IMR-90 (cell line): ENCODE results near the gene DAD1. TPM values are rescaled to one million over a fixed set of nuclear protein-coding genes. Genes with fewer than 3 reads are reported as not detected.

Experiments used
- ATAC-seq: fragments of 200-7000 bp; cut with Tn5 transposase; 2 replicates; pipeline ENCODE4 v1.9.1; 2020; ENCODE audit warnings: low read depth, mild to moderate bottlenecking, moderate library complexity
- BruUV-seq: library from RNA; stranded (reverse); fragments of 400-500 nt; replicated peaks from 2 replicates; lab custom pipeline; 2021; lab: Mats Ljungman, UMichigan
- CTCF ChIA-PET: fragments of 300-600 bp; formaldehyde crosslinking; extraction: SDS; loops from one replicate; lab custom pipeline; 2021; ENCODE audit warnings: antibody characterized with exemption; lab: Yijun Ruan, JAX
- POLR2A ChIA-PET: fragments of 300-600 bp; sonication (Branson Sonifier 250); formaldehyde crosslinking; loops from one replicate; lab custom pipeline; 2022; ENCODE audit warnings: antibody characterized with exemption; ENCODE audit not compliant: unreplicated experiment; lab: Charles Lee
- DNase-seq: peaks from one replicate; pipeline ENCODE4 v3.0.0; 2013
- H2AFZ ChIP-seq: replicated peaks from 2 replicates; pipeline ENCODE3; 2013; ENCODE audit warnings: low read length, mild to moderate bottlenecking; ENCODE audit not compliant: poor library complexity
- H2AK5ac ChIP-seq: 2 replicates; pipeline ENCODE4 v1.6.1; 2013; ENCODE audit warnings: low read depth, low read length, inconsistent platforms
- H2AK9ac ChIP-seq: replicated peaks from 2 replicates; pipeline ENCODE3; 2013; ENCODE audit warnings: mild to moderate bottlenecking, low read depth, low read length, moderate library complexity; ENCODE audit not compliant: poor library complexity
- H2BK120ac ChIP-seq: 2 replicates; pipeline ENCODE4 v1.6.1; 2013; ENCODE audit warnings: low read depth, low read length, inconsistent platforms
- H2BK15ac ChIP-seq: 3 replicates; pipeline ENCODE4 v1.6.1; 2013; ENCODE audit warnings: low read depth, low read length, inconsistent platforms
- H2BK20ac ChIP-seq: 2 replicates; pipeline ENCODE4 v1.6.1; 2013; ENCODE audit warnings: low read depth, mild to moderate bottlenecking, inconsistent platforms, low read length, moderate library complexity
- H2BK5ac ChIP-seq: 2 replicates; pipeline ENCODE4 v1.6.1; 2013; ENCODE audit warnings: mild to moderate bottlenecking, low read depth, low read length, inconsistent platforms; ENCODE audit not compliant: poor library complexity, severe bottlenecking
- H3K14ac ChIP-seq: replicated peaks from 2 replicates; pipeline ENCODE4 v1.6.1; 2013; ENCODE audit warnings: low read depth, low read length, inconsistent platforms
- H3K18ac ChIP-seq: 2 replicates; pipeline ENCODE4 v1.6.1; 2013; ENCODE audit warnings: low read depth, low read length, control low read depth
- H3K23ac ChIP-seq: 2 replicates; pipeline ENCODE4 v1.6.1; 2013; ENCODE audit warnings: low read depth, low read length, inconsistent platforms
- H3K27ac ChIP-seq: 2 replicates; pipeline ENCODE4 v1.5.1; 2013; ENCODE audit warnings: mild to moderate bottlenecking, control low read depth, low read length; ENCODE audit not compliant: insufficient read depth
- H3K27me3 ChIP-seq: 2 replicates; pipeline ENCODE4 v1.6.1; 2013; ENCODE audit warnings: low read length; ENCODE audit not compliant: control insufficient read depth, insufficient read depth
- H3K36me3 ChIP-seq: 2 replicates; pipeline ENCODE4 v1.6.1; 2013; ENCODE audit warnings: low read length, mixed read lengths; ENCODE audit not compliant: control insufficient read depth, insufficient read depth
- H3K4ac ChIP-seq: 2 replicates; pipeline ENCODE4 v1.6.1; 2013; ENCODE audit warnings: low read depth, low read length, inconsistent platforms
- H3K4me1 ChIP-seq: 2 replicates; pipeline ENCODE4 v1.6.1; 2013; ENCODE audit warnings: low read length, mixed read lengths; ENCODE audit not compliant: control insufficient read depth, insufficient read depth
- H3K4me2 ChIP-seq: 2 replicates; pipeline ENCODE4 v1.6.1; 2013; ENCODE audit warnings: low read depth, mild to moderate bottlenecking, control low read depth, low read length, moderate library complexity
- H3K4me3 ChIP-seq: 2 replicates; pipeline ENCODE4 v1.5.1; 2013; ENCODE audit warnings: low read depth, mild to moderate bottlenecking, control low read depth, low read length, moderate library complexity; ENCODE audit not compliant: insufficient read depth
- H3K56ac ChIP-seq: 2 replicates; pipeline ENCODE4 v1.6.1; 2013; ENCODE audit warnings: low read length, inconsistent platforms; ENCODE audit not compliant: insufficient read depth; ENCODE audit errors: extremely low read depth
- H3K79me1 ChIP-seq, 2 experiments: 2 replicates each; pipeline ENCODE4 v1.6.1; 2013; ENCODE audit warnings: low read length in 2 of 2, inconsistent platforms in 1 of 2, low read depth in 1 of 2
- H3K9ac ChIP-seq: 2 replicates; pipeline ENCODE4 v1.6.1; 2013; ENCODE audit warnings: low read depth, low read length, control low read depth
- H3K9me1 ChIP-seq: 2 replicates; pipeline ENCODE4 v1.6.1; 2013; ENCODE audit warnings: low read length, inconsistent platforms; ENCODE audit not compliant: insufficient read depth
- H3K9me3 ChIP-seq: 2 replicates; pipeline ENCODE4 v1.6.1; 2013; ENCODE audit warnings: low read length; ENCODE audit not compliant: control insufficient read depth, insufficient read depth
- H4K20me1 ChIP-seq: 2 replicates; pipeline ENCODE4 v1.6.1; 2013; ENCODE audit warnings: low read length, inconsistent platforms; ENCODE audit not compliant: insufficient read depth
- H4K5ac ChIP-seq: 2 replicates; pipeline ENCODE4 v1.6.1; 2013; ENCODE audit warnings: mild to moderate bottlenecking, low read depth, low read length, control low read depth
- H4K8ac ChIP-seq, 2 experiments: 2 replicates each; pipeline ENCODE4 v1.6.1; 2013; ENCODE audit warnings: low read depth in 2 of 2, low read length in 2 of 2, control low read depth in 1 of 2, inconsistent platforms in 1 of 2
- H4K91ac ChIP-seq: 2 replicates; pipeline ENCODE4 v1.6.1; 2013; ENCODE audit warnings: low read depth, low read length, inconsistent platforms; ENCODE audit not compliant: insufficient read depth
- RAD21 ChIP-seq: IDR thresholded peaks from 2 replicates; pipeline ENCODE4 v1.6.1; 2012; ENCODE audit warnings: low read length, improper control_type of control experiment
- WGBS, 2 experiments: methylation state at CpG; one replicate each; pipeline versions ENCODE4 v1.1.5 to v1.1.7; 2013; ENCODE audit warnings: missing lambda C conversion rate in 2 of 2; ENCODE audit not compliant: insufficient read length in 1 of 2; ENCODE audit errors: extremely low coverage in 2 of 2; 5-methylcytosine and 5-hydroxymethylcytosine counted together
- dilution Hi-C: fragments of 300-500 bp; cut with HindIII; formaldehyde crosslinking; loops from one replicate; pipeline ENCODE4 v1.14.3; 2018; ENCODE audit warnings: low sequenced_read_pairs; ENCODE audit not compliant: unreplicated experiment
- in situ Hi-C: fragments of 300-500 bp; cut with MboI; formaldehyde crosslinking; loops from 3 replicates; pipeline ENCODE4 v1.14.3; 2019; ENCODE audit warnings: low sequenced_read_pairs, inconsistent platforms, mixed read lengths
- intact Hi-C: fragments of 100-400 bp; cut with micrococcal nuclease; formaldehyde crosslinking; loops from 2 replicates; pipeline ENCODE4 v1.10.0; 2022
- polyA plus RNA-seq, 3 experiments: library from polyadenylated mRNA; depleted of rRNA; stranded (reverse); fragments of >200 nt; gene quantifications; 2 replicates each; pipeline ENCODE4 v1.2.3, GENCODE V29; 2012; ENCODE audit warnings: low replicate concordance in 1 of 3
- total RNA-seq: library from RNA; depleted of rRNA; stranded (reverse); fragments of >200 nt; gene quantifications from 2 replicates; pipeline ENCODE4 v1.2.3, GENCODE V29; 2012
- TF ChIP-seq, protein P1 (sequence below): conservative IDR thresholded peaks from 2 replicates; pipeline ENCODE4 v1.5.1; 2012; ENCODE audit warnings: mild to moderate bottlenecking, low read depth, low read length, improper control_type of control experiment

Gene DAD1
- total and polyA plus RNA-seq, 2 of the 4 experiments (the other 2 are of a cell fraction): 396 to 496 TPM

DNA sequence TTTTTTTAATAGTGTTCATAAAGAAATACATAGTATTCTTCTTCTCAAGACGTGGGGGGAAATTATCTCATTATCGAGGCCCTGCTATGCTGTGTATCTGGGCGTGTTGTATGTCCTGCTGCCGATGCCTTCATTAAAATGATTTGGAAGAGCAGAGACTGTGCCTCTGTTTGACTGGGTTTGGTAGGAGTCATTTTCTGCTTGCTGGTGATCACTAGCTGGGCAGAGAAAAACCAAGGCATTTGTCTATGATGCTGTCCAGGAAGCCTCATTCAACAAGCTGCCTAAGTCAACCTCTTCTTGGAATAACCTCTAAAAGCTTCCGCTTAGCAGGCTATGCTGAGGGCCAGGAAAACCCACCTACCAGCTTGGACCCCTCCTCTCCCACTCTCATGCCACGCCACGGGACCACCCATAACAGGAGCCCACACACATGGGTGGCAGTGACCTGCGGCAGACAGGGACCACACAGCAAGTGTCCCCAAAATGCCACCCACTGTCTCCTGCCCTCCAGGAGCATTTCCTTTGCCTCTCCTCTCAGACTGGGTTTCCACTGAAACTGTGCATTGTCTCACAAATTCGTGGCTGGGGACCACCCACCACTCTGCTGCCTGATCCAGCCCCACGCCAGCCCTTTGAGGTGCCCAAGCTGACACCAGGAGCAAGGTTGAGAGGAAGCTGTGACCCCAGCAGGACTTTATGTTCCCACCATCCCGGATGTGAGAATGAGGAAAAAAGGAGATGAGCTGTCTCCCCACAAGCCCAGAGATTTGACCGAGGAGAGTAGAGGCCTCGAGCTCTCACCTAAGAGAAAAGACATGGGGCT, 36.8 kb downstream of the DAD1 start (continued):
- TF ChIP-seq, protein P1, sequence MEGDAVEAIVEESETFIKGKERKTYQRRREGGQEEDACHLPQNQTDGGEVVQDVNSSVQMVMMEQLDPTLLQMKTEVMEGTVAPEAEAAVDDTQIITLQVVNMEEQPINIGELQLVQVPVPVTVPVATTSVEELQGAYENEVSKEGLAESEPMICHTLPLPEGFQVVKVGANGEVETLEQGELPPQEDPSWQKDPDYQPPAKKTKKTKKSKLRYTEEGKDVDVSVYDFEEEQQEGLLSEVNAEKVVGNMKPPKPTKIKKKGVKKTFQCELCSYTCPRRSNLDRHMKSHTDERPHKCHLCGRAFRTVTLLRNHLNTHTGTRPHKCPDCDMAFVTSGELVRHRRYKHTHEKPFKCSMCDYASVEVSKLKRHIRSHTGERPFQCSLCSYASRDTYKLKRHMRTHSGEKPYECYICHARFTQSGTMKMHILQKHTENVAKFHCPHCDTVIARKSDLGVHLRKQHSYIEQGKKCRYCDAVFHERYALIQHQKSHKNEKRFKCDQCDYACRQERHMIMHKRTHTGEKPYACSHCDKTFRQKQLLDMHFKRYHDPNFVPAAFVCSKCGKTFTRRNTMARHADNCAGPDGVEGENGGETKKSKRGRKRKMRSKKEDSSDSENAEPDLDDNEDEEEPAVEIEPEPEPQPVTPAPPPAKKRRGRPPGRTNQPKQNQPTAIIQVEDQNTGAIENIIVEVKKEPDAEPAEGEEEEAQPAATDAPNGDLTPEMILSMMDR: no peak

DNA sequence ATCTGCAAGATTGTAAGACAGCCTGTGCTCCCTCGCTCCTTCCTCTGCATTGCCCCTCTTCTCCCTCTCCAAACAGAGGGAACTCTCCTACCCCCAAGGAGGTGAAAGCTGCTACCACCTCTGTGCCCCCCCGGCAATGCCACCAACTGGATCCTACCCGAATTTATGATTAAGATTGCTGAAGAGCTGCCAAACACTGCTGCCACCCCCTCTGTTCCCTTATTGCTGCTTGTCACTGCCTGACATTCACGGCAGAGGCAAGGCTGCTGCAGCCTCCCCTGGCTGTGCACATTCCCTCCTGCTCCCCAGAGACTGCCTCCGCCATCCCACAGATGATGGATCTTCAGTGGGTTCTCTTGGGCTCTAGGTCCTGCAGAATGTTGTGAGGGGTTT, 37.4 kb downstream of the DAD1 start:
- H3K9me1 ChIP-seq: peaks cover 39% of the 10 kb centered on the region
- TF ChIP-seq RAD21: no peak
- in situ Hi-C loops: loop anchor here (10.0 kb wide), 2 partner anchors 213 to 513 kb away; partner anchors contain the start of gene OXA1L
- H2BK20ac ChIP-seq: peak overlapping the region; percentile 67
- ATAC-seq (no peak), DNase-seq (no peak)
- H3K23ac ChIP-seq: no peak overlapping the region
- no peak overlapping the region for H3K4me3 ChIP-seq
- no peak overlapping the region for H3K18ac ChIP-seq
- H4K5ac ChIP-seq: no peak overlapping the region
- peaks cover 25% of the 10 kb centered on the region for H3K4me1 ChIP-seq
- H3K56ac ChIP-seq: no peak overlapping the region
- peak overlapping the region; percentile 61 for H2AK5ac ChIP-seq
- dilution Hi-C loops: no loop called here
- H3K27me3 ChIP-seq: peaks cover 4% of the 10 kb centered on the region; the same call in 1 of the 2 replicates
- H4K8ac ChIP-seq: no peak overlapping the region; a peak in 1 of 4 replicates
- ChIA-PET CTCF (interaction anchor here (0.6 kb wide), 1 partner anchor 744 kb away, joined by 3 read pairs; no protein-coding TSS in a partner anchor), POLR2A (no interaction called here)
- peak overlapping the region; percentile 35 for H2AFZ ChIP-seq
- H3K9me3 ChIP-seq: no peaks in the 10 kb centered on the region
- H3K79me1 ChIP-seq: no peaks in the 10 kb centered on the region
- H3K4ac ChIP-seq: peak overlapping the region; percentile 17; the same call in 1 of the 2 replicates
- no peak overlapping the region for H2BK5ac ChIP-seq
- H4K20me1 ChIP-seq: no peaks in the 10 kb centered on the region
- 0 out of 2 replicates have a peak overlapping the region, but pooled peaks have one; percentile 3 for H4K91ac ChIP-seq
- H3K4me2 ChIP-seq: no peak overlapping the region
- no TSS peak for BruUV-seq
- no peak overlapping the region for H2BK15ac ChIP-seq
- no peak overlapping the region for H2BK120ac ChIP-seq
- intact Hi-C loops: loop anchor here (10.0 kb wide), 2 partner anchors 237 to 753 kb away; partner anchors contain the start of genes BCL2L2 and PPP1R3E
- 61% methylated on average over 3 of the region's 5 CpGs; no CpG with 5 or more reads in 1 of the 2 experiments for WGBS, 2 experiments
- no peak overlapping the region for H3K27ac ChIP-seq
- H3K9ac ChIP-seq: no peak overlapping the region
- H3K14ac ChIP-seq: 0 out of 2 replicates have a peak overlapping the region, but pooled peaks have one; percentile 61
- H3K36me3 ChIP-seq: no peaks in the 10 kb centered on the region
- H2AK9ac ChIP-seq: peak overlapping the region; percentile 86
